Spinal cord (tissue), 10 donors: Measurements from ENCODE around the gene CYS1. TPM values are rescaled to one million over a fixed set of nuclear protein-coding genes. Genes with fewer than 3 reads are reported as not detected.

Experiments
- DNase-seq, 6 donors: peaks; one replicate each; pipeline versions ENCODE4 v3.0.0 to v3.0.0-alpha.2; 2013 to 2015; ENCODE audit warnings: low spot score in 6 of 6, low read depth in 4 of 6
- H3K27ac ChIP-seq: one replicate; pipeline ENCODE4 v1.5.1; 2013; ENCODE audit warnings: low read depth, low read length, control low read depth
- H3K27me3 ChIP-seq: one replicate; pipeline ENCODE4 v1.6.1; 2013; ENCODE audit warnings: low read length; ENCODE audit not compliant: control insufficient read depth, insufficient read depth
- H3K36me3 ChIP-seq: one replicate; pipeline ENCODE4 v1.6.1; 2013; ENCODE audit warnings: low read length; ENCODE audit not compliant: control insufficient read depth, insufficient read depth
- H3K4me1 ChIP-seq: one replicate; pipeline ENCODE4 v1.6.1; 2013; ENCODE audit warnings: low read length; ENCODE audit not compliant: control insufficient read depth, insufficient read depth
- H3K4me3 ChIP-seq: one replicate; pipeline ENCODE4 v1.5.1; 2013; ENCODE audit warnings: low read depth, low read length, control low read depth
- H3K9me3 ChIP-seq: one replicate; pipeline ENCODE4 v1.6.1; 2013; ENCODE audit warnings: low read length; ENCODE audit not compliant: control insufficient read depth, insufficient read depth
- WGBS: methylation state at CpG from one replicate; pipeline ENCODE4 v1.1.5; 2013; ENCODE audit warnings: missing lambda C conversion rate; ENCODE audit not compliant: insufficient coverage; 5-methylcytosine and 5-hydroxymethylcytosine counted together
- polyA plus RNA-seq, 2 donors: library from polyadenylated mRNA; unstranded; fragments of 120-200 nt; gene quantifications; one replicate each; pipeline ENCODE4 v1.2.1, GENCODE V29; 2013; ENCODE audit not compliant: insufficient read length in 2 of 2
- total RNA-seq, 2 donors: library from RNA; depleted of rRNA in 1 of 2; stranded (reverse); fragments of 120-200 nt in 1 of 2; fragments of >200 nt in 1 of 2; gene quantifications; one replicate each; pipeline versions ENCODE4 v1.2.3 to v1.2.4, GENCODE V29; 2013 to 2014
- donor health status: healthy.

CYS1 gene
- total and polyA plus RNA-seq, 4 donors: 2.0 to 4.1 (median 3.1) TPM

DNA sequence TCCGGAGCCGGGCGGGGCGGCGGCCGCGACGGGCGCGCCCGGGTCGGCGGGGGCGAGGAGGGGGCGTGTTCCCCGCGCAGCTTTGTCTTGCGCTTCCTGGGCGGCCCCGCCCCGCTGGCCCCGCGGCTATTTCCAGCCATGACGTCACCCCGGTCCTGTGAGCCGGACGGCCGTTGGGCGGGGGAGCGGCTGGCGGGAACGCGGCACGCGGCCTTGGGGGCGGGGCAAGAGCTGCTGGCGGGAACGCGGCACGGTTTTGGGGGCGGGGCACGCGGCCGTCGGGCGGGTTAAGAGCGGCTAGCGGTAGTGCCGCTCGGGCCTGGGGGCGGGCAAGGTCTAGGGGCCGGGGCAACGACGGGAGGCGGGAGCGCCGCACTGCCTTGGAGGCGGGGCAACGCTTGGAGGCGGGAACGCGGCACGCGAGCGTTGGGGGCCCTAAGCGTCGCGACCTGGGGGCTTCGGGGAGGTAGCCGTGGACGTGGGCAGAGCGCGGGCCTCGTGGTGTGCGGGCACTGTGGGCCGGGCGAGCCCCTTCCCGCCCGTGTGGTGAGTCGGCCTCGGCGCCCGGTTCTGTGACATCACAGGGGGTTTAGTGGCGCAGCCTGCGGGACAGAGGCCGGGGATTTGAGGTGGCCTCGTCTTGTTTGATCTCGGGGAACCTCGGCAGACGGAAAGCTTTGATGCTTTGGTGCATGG is 36.2 kb downstream of the CYS1 start:
- no peaks in the 10 kb centered on the region for H3K9me3 ChIP-seq
- H3K4me1 ChIP-seq: peaks cover 46% of the 10 kb centered on the region
- 2% methylated on average over 83 of the region's 90 CpGs for WGBS
- H3K4me3 ChIP-seq: peak overlapping the region; percentile 44
- H3K36me3 ChIP-seq: peaks cover 16% of the 10 kb centered on the region
- H3K27me3 ChIP-seq: no peaks in the 10 kb centered on the region
- DNase-seq: peak in 4 of 6 donors; percentile 70 to 96 (median 90)
- H3K27ac ChIP-seq: peak overlapping the region; percentile 86

DNA sequence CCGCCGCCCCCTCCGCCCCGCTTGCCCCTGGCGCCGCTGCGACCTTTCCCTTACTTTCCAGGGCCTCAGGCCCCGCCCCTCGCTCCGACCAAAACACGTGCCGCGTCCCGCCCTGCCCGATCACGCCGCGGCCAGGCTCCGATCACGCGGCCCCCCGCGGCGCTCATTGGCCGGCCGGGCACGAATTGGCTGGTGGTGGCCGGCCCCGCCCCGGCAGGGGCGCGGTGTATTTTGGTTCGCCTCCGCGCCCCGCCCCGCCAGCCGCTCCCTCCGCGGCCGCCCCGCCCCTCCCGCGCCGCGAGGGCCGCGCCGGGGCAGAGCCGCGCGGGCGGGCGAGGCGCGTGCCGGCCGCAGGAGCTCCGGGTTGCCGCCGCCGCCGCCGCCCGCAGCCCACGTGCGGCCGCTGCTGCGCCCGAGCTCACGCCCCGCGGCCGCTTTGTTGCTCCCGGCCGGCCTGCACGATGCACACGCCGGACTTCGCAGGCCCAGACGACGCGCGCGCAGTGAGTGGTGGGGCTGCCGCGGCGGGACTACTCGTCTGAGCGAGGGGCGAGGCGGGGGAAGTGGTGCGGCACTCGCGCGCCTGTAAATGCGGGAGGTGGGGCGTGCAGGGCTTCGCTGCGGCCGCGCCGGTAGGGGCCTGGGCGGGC is 36.8 kb downstream of the CYS1 start, which contains the start of gene KLF11:
Gene KLF11 (plus strand): TSS at position 295 of the 650 bp plus-strand sequence. CDS start 167 bp downstream, at position 462.
- no peaks in the 10 kb centered on the region for H3K9me3 ChIP-seq
- DNase-seq: peak in 4 of 6 donors; percentile 69 to 96 (median 90)
- peak within 1 kb of the TSS; percentile 71 for H3K4me3 ChIP-seq
- H3K27ac ChIP-seq: peak within 1 kb of the TSS; percentile 88
- under 1% methylated on average over 98 of the region's 104 CpGs for WGBS
- peaks cover 14% of the 10 kb centered on the region for H3K36me3 ChIP-seq
- H3K27me3 ChIP-seq: no peaks in the 10 kb centered on the region
- peaks cover 47% of the 10 kb centered on the region for H3K4me1 ChIP-seq

DNA sequence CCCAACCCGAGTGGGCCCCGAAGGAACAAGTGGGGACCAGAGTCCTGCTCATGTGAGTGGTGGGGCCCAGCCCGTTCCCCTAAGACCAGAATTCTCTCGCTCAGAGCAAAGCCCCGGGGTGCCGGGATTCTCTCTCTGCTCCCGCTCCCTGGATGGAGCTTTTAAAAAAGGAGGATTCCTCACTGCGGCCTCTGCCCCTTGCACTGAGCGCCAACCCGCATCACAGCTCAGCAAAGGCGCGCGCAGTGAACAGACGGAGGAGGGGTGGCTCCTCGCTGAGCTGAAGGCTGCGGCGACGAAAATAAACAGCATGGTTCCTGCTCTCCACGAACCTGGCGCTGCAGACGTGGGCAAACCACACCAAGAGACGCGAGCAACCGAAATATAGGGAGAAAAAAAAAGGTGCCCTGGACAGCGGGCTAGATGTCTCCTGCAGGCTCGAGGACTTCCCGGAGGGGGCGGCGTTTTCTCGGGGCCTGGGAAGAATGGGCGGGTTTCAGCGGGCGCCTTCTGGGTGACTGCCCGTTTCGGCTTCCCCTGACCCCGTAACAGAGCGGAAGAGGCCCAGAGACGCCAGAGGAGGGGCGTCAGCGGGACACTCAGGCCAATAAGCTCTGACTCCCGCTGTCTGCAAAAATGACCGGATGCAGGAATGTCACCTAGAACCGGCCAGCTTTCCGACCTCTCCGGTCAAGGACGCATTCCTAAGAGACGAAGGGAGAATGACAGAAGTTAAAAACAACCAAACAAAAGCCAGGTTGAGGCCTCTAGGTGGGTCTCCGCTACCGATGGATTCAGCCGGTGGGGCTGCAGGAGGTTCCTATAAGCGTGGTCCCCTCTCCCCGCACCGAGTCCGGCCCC is 37.7 kb downstream of the CYS1 start:
- H3K27ac ChIP-seq: peak overlapping the region; percentile 88
- no peaks in the 10 kb centered on the region for H3K27me3 ChIP-seq
- no peaks in the 10 kb centered on the region for H3K9me3 ChIP-seq
- H3K4me3 ChIP-seq: peak overlapping the region; percentile 71
- H3K36me3 ChIP-seq: peaks cover 6% of the 10 kb centered on the region
- H3K4me1 ChIP-seq: peaks cover 49% of the 10 kb centered on the region
- peak in 2 of 6 donors; percentile 57 to 80 for DNase-seq
- WGBS: 8% methylated on average over 52 of the region's 54 CpGs

DNA sequence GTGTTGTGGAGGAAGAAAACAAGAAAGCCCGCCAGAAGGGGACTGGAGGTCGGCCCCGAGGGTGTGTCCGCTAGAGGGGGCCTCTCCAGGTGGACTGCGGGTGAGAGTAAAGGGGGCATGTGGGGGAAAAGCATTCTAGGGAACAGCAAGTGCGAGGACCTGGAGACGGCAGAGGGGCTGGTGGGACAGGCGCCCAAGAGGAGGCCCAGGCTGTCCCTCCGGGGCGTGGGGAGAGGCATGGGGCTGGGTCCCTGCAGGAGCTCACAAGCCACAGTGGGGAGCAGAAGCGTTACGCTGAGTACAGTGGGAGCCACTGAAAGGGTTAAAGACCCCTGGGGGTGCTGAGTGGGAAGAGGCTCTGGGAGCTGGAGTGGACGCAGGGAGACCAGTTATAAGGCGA is 38.5 kb downstream of the CYS1 start:
- 90% methylated on average over 12 of the region's 14 CpGs for WGBS
- Histone ChIP-seq H3K36me3 (peaks cover 5% of the 10 kb centered on the region), H3K9me3 (no peaks in the 10 kb centered on the region), H3K4me3 (no peak overlapping the region), H3K4me1 (peaks cover 57% of the 10 kb centered on the region), H3K27ac (no peak overlapping the region), H3K27me3 (no peaks in the 10 kb centered on the region)
- no peak for DNase-seq

DNA sequence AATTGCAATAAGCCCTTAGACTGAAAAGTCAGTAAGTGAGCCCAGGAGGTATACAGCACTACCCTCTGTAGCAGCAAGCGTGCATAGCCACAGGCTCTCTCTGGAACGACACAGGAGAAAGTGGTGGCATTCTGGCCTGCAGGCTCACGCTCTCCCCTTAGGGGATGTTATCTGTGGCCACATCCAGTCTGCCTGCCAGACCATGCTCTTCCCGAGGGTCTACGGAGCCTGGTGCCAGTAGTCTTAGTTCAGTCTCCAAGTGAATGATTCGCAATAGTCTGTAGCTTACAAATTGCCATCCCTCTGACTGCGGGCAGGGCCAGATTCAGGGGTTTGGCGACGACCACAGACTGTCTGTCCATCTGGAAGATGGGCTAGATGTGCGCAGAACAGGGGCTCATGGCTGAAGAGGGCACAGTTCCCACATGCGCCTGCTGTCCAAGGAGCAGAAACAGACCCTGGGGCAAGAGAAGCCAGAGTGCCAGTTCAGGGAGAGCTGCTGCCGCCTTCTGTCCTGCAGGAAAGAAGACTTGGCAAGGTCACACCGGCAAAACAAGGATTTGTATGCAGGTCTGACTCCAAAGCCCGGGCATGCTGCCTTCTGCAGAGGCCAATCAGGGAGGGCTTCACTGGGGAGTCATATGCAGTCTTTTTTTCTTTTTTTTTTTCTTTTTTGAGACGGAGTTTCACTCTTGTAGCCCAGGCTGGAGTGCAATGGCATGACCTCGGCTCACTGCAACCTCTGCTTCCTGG is 40.4 kb downstream of the CYS1 start:
- Histone ChIP-seq H3K9me3 (no peaks in the 10 kb centered on the region), H3K27me3 (no peaks in the 10 kb centered on the region), H3K27ac (peak overlapping the region; percentile 47), H3K4me3 (no peak overlapping the region), H3K36me3 (peaks cover 2% of the 10 kb centered on the region), H3K4me1 (peaks cover 69% of the 10 kb centered on the region)
- WGBS: 59% methylated on average over 14 of the region's 16 CpGs
- DNase-seq: peak in 2 of 6 donors; percentile 73 to 91

DNA sequence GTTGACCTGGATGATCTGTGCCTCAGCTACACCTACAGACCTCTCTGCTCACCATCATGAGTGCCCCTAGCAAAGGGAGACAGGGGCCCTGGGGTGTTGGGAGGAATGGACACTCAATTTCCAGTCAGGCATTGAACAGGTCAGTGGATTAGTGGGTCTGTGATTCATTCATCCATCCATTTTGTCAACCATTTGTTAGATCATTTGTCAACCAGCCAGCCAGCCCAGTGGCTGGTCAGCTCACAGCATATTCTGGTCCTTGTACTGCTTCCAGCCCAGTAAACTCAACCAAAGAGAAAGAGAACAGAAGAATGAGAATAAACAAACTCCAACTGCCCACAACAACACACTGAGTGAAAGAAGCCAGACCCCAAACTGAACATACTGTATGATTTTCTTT is 41.5 kb downstream of the CYS1 start:
- Histone ChIP-seq H3K9me3 (no peaks in the 10 kb centered on the region), H3K27me3 (no peaks in the 10 kb centered on the region), H3K4me3 (no peak overlapping the region), H3K27ac (no peak overlapping the region), H3K36me3 (peaks cover 2% of the 10 kb centered on the region), H3K4me1 (peaks cover 63% of the 10 kb centered on the region)
- no peak for DNase-seq

DNA sequence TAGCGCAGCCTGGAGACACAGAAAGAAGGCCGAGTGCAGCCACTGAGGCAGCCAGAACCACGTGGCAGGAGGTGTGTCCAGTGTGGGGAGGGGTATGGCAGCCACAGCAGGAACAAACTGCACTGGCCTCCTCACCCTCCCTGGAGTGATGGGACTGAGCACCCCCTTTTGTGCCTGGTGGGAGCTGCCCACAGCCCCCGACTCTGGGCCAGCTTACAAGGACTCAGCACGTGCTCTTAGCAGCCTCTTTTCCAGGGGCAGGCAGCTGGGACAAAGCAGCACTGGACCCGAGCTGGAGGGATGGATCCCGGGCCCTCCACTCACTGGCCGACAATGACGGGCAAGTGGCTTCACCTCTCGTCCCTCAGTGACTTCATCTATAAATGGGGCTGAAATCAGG is 42.1 kb downstream of the CYS1 start:
- no peaks in the 10 kb centered on the region for H3K9me3 ChIP-seq
- peaks cover 63% of the 10 kb centered on the region for H3K4me1 ChIP-seq
- no peak for DNase-seq
- H3K4me3 ChIP-seq: no peak overlapping the region
- peaks cover 2% of the 10 kb centered on the region for H3K36me3 ChIP-seq
- no peak overlapping the region for H3K27ac ChIP-seq
- H3K27me3 ChIP-seq: no peaks in the 10 kb centered on the region
- 86% methylated on average over 10 of the region's 10 CpGs for WGBS

DNA sequence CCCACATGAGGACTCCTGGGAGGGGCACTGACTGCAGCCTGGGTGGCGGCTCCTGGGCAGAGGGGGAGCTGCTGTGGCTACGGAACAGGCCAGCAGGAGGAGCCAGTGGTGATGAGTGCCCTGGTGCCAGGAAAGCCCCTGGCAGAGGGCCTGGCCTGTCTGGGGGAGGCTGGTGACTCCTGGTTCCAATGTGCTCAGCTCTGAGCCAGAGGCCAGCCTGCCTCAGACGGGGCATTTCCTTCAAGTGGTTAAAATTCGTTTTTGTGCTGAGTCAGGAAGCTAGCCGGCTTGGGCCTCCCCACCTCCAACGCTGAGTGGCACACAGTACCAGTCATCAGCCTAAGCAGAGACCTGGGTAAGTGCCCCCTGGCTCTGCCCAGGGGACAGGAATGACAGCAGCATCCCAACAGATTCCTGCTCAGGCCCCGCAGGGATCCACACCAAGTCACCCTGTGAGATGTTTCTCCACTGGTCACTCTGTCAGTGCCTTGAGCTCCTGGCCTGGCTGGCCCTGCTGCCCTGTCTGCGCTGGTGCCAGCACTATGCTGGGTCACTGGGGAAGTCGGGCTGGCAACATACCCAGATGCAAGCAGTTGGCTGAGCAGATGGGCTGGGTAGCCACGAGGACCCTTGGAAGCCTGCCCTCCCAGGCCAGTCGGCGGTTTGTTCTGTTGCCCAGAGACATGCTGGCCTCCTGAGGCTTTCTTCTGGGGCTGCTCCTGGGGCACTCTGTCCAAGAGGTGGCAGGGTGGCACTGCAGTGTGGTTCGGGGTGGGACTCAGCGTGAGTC is 43.9 kb downstream of the CYS1 start:
- Histone ChIP-seq H3K36me3 (no peaks in the 10 kb centered on the region), H3K27me3 (no peaks in the 10 kb centered on the region), H3K9me3 (no peaks in the 10 kb centered on the region), H3K4me1 (peaks cover 47% of the 10 kb centered on the region), H3K4me3 (no peak overlapping the region), H3K27ac (peak overlapping the region; percentile 79)
- DNase-seq: peak in 2 of 6 donors; percentile 42 to 82
- WGBS: 39% methylated on average over 14 of the region's 14 CpGs
